IPS DF 4.7 (cell line): ENCODE measurements around the gene UNC13D.
"Not testable (repeated sequence)": the region's sequence is repeated elsewhere in the genome, so short reads cannot be mapped to it uniquely, and the experiment has no call there.

Experiments
- DNase-seq: peaks from one replicate; pipeline ENCODE4 v3.0.0-alpha.2; 2013; ENCODE audit warnings: low spot score; ENCODE audit errors: extremely low read depth

The UNC13D gene

GRCh38 chr17:75874323-75875181, 30.3 kb upstream of the UNC13D start:
- DNase-seq = no peak

DNA sequence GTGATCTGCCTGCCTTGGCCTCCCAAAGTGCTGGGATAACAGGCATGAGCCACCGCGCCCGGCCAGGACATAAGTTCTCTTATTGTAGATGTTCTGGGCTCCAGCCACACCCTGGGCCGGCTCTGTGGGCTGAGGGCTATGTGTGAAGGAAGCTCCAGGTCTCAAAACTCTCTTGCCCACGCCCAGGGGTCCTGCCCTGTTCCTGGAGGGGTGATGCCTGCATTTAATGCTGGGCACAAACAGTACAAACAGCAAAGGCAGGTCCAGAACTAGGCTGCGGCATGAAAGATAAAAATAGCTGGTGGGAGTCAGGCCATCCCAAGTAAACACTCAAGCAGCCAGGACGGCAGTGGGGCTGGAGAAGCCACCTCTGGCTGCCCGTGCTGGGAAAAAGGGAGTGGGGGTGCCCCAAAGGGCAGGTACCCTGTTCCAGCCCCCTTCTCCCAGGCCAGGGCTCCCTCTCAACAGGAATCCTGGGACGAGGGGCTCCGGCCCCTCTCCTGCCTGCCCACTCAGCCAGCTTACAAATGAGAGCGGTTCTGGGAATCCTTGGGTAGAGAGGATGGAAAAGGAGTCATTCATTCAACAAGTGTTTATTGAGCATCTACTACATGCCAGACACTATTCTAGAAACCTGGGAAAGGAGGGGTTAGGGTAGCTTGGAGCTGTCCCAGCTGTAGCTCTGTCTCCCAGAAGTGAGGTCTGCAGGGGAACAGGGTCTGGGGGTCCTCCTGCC, 29.6 kb upstream of the UNC13D start:
- no peak for DNase-seq

DNA sequence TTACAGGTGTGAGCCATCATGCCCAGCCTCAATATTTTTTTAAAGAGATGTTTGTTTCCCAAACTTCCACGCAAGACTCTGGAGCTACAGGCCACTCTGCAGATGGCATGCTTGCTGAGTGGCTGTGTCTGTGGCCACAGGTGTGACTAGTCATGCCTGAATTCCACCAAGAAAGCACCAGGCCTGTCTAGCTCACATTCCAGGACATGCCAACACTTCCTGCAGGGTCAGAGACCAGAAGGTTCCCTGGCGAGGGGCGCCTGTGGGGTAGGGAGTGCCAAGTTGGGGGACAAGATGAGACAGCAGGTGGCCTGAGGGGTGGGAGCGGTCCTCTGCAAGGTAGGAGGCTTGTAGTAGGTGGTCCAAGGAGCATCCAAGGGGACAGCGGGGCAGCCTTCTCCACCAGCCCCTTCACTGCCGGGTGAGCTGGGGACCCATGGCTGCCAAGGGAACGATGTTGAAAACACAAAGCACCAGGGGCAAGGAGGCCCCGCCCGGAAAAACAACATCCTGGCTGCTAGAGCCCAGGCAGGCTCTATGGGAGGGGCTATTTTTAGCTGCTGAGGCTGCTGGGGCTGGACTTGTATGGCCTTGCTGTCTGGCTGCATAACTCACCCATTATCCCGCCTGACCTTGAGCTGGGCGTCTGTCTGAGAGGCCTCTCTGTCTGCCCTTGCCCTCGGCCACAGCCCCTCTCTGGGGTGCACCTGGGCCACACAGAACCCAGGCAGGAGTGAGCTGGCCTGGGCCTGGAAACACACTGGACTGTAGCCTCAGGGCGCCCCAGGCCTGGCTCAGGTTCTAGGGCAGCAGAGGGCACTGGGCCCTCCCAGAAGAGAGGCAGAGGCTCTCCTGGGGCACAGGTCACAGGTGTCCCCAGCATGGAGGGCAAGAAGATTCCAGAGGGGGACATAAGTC, 28.5 kb upstream of the UNC13D start:
- DNase-seq = no peak

DNA sequence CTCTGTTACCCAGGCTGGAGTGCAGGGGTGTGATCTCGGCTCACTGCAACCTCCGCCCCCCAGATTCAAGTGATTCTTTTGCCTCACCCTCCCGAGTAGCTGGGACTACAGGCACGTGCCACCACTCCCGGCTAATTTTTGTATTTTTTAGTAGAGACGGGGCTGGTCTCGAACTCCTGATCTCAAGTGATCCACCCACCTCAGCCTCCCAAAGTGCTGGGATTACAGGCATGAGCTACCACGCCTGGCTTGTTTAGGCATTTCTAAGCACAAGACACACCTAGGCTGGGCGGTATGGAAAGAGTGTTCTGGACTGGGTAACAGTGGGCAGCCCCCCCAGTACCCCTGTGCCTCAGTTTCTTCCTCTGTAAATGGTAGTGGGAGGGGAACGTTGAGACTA, 26.0 kb upstream of the UNC13D start:
- not testable (repeated sequence) for DNase-seq

- DNase-seq = no peak
Measured at GRCh38 chr17:75869282-75870141, 25.3 kb upstream of the UNC13D start.

DNA sequence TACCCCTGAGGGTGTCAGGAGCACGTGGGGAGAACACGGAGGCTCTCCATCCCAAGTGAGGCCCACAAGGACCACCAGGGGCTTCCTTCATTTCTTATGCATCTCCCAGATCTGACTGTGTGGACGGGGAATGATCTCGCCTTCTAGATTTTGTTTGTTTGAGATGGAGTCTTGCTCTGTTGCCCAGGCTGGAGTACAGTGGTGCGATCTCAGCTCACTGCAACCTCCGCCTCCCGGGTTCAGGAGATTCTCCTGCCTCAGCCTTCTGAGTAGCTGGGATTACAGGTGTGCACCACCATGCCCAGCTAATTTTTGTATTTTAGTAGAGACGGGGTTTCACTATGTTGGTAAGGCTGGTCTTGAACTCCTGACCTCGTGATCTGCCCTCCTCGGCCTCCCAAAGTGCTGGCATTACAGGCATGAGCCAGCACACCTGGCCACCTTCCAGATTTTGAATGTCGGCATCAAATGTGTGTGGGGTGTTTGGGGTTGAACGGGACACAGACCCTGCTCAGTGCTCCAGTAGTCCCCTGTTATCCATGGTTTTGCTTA, 24.6 kb upstream of the UNC13D start:
- not testable (repeated sequence) for DNase-seq

DNA sequence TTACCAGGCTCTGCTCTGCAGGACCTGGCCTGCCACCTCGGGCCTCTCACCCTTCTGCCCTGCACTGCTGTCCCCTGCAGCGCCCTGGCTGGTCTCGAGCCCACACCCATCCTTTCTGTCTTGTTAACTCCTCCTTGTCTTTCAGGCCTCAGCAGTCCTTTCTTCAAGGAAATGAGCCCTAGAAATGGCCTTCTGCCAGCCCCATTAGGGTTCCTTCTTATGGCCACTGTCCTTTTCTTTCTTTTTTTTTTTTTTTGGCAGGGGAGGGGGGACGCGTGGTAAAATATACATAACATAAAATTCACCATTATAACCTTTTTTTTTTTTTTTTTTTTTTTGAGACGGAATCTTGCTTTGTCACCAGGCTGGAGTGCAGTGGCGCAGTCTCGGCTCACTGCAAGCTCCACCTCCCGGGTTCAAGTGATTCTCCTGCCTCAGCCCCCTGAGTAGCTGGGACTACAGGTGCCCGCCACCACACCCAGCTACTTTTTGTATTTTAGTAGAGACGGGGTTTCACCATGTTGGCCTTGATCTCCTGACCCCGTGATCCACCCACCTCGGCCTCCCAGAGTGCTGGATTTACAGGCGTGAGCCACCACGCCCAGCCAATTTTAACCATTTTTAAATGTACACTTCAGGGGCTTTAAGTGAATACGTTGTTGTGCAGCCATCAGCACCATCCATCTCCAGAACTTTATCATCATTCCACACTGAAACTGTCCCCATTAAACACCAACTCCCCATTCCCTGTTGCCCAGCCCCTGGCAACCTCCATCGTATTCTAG, 21.4 kb upstream of the UNC13D start:
- DNase-seq = not testable (repeated sequence)

GRCh38 chr17:75864887-75865286, 20.7 kb upstream of the UNC13D start:
- not testable (repeated sequence) for DNase-seq

DNA sequence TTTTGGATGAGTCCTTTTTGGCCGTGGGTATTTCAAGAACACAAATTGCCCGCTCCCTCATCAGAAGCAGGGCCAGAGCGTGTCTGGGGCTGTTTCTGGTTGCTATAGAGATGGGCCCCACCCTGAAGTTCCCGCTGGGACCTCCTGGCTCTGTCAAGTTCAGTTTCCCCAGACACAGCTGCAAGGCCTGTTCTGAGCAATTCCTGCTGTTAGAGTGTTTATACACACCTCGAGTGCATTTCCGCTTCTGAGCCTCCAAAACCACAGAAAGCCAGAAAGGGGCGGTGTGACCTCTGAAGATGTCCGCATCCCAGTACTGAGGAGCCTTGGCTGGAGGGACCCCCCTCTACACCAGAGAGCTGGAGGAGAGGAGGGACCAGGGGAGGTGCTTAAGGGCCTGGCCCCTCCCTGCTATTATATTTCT, 20.3 kb upstream of the UNC13D start:
- no peak for DNase-seq

DNA sequence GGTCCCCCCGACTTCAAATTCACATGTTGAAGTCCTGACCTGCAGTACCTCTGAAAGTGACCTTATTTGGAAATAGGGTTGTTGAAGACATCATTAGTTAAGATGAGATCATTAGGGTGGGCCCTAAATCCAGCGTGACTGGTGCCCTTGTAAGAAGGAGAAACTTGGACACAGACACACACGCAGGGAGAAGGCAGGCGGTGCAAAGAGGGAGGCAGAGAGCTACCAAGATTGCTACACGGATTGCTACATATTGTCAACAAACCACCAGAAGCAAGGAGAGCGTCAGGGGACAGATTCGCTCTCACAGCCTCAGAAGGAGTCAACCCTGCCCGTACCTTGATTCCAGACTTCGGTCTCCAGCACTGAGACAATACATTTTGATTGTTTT, 17.7 kb upstream of the UNC13D start:
- DNase-seq = no peak

- DNase-seq = not testable (repeated sequence)
Measured at GRCh38 chr17:75859358-75859757, 15.2 kb upstream of the UNC13D start.

- no peak for DNase-seq
Measured at GRCh38 chr17:75856062-75856756, 12.0 kb upstream of the UNC13D start.

DNA sequence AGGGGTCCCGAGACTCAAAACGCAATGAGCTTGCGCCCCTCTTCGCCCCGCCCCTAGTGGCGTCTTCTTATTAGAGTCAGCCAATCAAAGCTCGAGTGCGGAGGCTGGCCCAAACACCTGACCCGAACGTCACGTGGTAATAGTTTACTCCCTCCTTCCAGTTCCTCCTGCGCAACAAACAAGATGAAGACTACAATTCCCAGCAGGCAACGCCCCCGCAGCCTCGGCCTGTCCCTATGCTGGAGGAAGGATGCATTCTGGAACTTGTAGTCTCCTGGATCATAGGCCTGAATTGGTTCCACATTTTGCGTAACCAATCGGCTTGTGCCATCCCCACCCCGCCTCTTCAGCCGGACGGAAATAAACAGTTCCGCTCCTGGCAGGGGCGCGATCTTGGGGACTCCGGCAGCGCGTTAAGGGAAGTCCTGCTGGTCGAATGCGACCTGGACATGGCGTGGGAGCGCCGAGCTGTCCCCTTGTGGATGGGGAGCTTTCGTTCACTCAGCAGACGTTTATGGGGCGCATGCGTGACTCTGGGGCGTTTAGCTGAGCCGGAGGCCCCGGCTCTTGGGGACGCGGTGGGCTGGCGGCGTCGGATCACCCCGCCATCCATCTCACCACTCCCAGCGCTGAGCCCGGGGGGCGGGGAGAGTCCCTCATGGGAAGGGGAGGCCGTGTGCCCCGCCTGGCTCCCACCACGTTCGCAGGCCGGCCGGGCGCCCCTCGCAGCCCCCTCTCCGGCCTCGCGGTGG, 11.3 kb upstream of the UNC13D start, which contains the start of gene WBP2:
Gene WBP2 (minus strand): TSS at position 26 of the 752 bp plus-strand sequence. CDS start 38 bp downstream, outside the sequence.
- DNase-seq = peak; percentile 100

- DNase-seq = no peak
Measured at GRCh38 chr17:75854881-75855309, 10.7 kb upstream of the UNC13D start.

DNA sequence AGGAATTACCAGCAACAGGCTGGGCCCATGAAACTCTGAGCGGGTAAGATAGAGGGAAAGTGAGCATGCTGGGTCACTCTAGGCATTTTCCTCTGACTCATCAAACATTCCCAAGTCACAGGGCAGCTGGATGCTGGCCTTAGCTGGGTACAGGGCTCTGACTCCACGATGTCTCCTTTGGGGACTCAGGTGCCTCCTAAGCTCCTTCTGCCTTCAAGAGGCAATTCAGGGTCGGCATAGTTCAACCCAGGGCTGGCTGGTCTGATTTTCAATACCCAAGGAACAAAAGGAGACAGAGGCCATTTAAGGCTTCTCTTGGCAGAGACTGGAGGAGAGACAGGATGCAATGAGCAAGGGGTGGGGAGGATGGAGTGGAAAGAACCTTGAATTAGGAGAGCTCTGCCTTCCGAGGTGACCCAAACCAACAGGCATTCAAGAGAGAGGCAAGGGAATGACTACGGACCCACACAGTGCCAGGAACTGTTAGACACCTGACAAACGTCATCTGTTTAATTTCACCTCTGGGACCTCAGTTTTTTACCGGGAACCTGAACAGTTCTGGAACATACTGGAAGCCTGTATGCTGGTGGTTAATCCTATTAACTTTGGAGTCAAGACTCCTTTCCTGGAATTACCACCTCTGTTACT, 10.0 kb upstream of the UNC13D start:
- DNase-seq = no peak

DNA sequence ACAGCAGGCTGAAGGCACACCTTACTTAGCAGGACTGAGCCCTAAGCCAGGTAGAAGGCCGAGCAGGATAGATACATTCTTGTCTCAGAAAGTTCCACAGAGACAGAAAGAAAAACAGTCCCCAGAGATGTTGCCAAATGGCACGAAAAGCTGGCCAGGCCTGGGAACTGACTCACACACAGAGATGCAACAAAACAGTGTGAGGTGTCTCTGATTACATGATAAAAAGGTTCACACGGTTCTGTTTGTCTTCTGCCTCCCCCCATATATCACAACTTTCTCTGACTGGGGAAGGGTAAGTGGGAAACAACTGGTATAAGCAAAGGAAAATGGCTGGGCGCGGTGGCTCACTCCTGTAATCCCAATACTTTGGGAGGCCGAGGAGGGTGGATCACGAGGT, 9.2 kb upstream of the UNC13D start:
- DNase-seq = no peak

- DNase-seq = not testable (repeated sequence)
Measured at GRCh38 chr17:75851693-75851991, 7.4 kb upstream of the UNC13D start.
